GM13976 (cell line): ENCODE measurements around the gene SERPINI1.

Experiments used
- DNase-seq: peaks from one replicate; pipeline ENCODE4 v3.0.0; 2012; ENCODE audit warnings: low spot score
- in situ Hi-C: fragments of 300-500 bp; cut with MboI; formaldehyde crosslinking; loops from one replicate; pipeline ENCODE4 v1.12.0; 2022; ENCODE audit warnings: low sequenced_read_pairs, mixed read lengths, inconsistent platforms; ENCODE audit not compliant: unreplicated experiment
- TF ChIP-seq, protein P1 (sequence below): IDR thresholded peaks from 2 replicates; pipeline ENCODE4 v1.5.1; 2012; ENCODE audit warnings: borderline replicate concordance, mild to moderate bottlenecking; ENCODE audit not compliant: insufficient read depth; ENCODE audit errors: extremely low read depth, missing control alignments, control extremely low read depth

SERPINI1 gene

GRCh38 chr3:167777356-167777755 is 41.8 kb downstream of the SERPINI1 start:
- TF ChIP-seq, protein P1, sequence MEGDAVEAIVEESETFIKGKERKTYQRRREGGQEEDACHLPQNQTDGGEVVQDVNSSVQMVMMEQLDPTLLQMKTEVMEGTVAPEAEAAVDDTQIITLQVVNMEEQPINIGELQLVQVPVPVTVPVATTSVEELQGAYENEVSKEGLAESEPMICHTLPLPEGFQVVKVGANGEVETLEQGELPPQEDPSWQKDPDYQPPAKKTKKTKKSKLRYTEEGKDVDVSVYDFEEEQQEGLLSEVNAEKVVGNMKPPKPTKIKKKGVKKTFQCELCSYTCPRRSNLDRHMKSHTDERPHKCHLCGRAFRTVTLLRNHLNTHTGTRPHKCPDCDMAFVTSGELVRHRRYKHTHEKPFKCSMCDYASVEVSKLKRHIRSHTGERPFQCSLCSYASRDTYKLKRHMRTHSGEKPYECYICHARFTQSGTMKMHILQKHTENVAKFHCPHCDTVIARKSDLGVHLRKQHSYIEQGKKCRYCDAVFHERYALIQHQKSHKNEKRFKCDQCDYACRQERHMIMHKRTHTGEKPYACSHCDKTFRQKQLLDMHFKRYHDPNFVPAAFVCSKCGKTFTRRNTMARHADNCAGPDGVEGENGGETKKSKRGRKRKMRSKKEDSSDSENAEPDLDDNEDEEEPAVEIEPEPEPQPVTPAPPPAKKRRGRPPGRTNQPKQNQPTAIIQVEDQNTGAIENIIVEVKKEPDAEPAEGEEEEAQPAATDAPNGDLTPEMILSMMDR = no peak
- no peak for DNase-seq
- in situ Hi-C loops = no loop called here

DNA sequence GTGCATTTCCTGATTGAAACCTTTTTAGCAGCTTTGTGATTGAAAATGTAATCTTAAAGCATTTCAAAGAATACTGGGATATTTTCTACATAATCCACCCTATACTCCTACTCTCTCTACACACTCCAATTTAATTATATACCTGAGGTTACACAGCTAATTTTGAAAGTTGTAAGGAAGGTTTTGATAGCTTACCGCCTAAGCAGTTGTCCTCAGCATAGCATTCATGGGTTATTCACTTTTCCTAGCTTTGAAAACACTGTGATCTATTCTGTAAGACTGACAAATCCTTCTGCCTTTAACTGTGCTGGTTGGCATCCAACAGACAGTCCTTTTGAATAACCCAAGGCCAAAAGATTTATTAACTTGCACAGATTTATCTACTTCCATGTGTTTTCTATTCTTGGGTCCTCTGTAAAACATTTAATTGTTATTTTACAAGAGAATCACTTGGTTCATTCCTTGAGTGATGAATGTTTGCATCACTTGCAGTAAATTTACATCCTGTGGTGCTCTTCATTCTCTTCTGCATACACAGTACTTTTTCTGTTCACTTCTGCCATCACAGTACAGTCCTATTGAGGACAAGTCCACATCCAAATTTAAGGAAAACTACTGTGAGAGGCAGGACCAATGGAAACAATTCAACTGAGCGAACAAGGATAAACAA is 44.8 kb downstream of the SERPINI1 start:
- TF ChIP-seq, protein P1 = no peak
- no peak for DNase-seq
- in situ Hi-C loops = no loop called here

GRCh38 chr3:167783781-167784180 is 48.3 kb downstream of the SERPINI1 start:
- in situ Hi-C loops = no loop called here
- DNase-seq = no peak
- TF ChIP-seq, protein P1 = no peak

GRCh38 chr3:167785790-167786189 is 50.3 kb downstream of the SERPINI1 start:
- no peak for DNase-seq
- in situ Hi-C loops = no loop called here
- TF ChIP-seq, protein P1 = no peak

DNA sequence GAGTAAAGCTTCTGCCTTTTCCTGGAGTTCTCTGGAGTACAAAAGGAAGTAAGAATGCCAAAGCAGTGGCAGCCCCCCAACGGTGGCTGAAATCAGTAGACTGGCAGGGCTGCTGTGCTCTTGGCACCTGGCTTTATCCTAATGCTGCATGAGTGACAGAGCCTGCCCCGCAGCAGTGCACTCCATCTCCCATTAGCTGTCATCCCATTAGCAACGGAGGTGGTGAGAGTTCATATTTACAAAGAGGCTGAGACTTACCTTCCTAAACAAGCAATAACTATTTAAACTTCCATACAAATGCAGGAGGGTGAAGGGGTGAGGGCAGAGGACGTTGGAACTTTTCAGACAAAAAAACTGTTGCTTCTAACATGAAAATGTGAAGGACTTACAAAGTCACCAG is 51.9 kb downstream of the SERPINI1 start:
- TF ChIP-seq, protein P1 = no peak
- in situ Hi-C loops = no loop called here

DNA sequence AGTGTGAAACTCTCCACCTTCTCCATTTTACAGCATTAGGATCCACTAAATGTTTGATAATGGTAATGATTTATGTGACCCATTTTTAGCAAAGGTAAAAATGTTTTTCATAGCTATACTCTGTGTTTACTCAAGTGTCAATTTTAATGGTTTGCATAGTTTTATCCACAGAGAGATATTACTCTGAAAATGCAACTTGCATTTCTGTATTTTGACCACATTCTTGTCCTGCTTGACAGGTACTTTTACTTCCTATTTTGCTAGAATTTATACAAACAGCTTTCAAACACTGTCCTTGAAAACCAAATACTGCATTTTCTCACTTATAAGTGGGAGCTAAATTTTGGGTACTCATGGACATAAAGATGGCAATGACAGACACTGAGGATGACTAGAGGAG is 62.9 kb downstream of the SERPINI1 start:
- in situ Hi-C loops = no loop called here
- TF ChIP-seq, protein P1 = no peak
- DNase-seq = no peak

More for the DNA sequence above, 51.9 kb downstream of the SERPINI1 start:
- no peak for DNase-seq
